ENCODE data around the gene RNF212.

DNA sequence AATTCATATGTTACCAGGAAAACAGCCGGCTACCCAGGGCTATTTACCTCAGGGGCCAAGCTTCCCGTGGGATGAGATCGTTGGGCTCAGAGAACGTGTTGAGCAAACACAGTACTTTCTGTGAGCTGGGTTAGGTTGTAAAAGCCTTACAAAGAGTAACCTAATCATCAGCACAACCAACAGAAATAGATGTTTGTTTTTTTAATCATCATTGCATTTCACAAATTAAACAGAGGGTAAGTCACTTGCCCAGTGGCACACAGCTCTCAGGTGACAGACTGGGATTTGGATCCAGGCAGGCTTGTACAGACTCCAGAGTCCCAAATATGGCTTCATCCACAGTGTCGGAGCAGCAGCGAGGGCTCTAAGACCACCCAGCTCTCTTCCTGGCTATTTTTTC, 38.9 kb upstream of the RNF212 start:
- no peak for TF ChIP-seq POLR2AphosphoS5 (IDR thresholded peaks at IDR 0.05; ENCODE audit: low read depth)
- TF ChIP-seq, protein P1, sequence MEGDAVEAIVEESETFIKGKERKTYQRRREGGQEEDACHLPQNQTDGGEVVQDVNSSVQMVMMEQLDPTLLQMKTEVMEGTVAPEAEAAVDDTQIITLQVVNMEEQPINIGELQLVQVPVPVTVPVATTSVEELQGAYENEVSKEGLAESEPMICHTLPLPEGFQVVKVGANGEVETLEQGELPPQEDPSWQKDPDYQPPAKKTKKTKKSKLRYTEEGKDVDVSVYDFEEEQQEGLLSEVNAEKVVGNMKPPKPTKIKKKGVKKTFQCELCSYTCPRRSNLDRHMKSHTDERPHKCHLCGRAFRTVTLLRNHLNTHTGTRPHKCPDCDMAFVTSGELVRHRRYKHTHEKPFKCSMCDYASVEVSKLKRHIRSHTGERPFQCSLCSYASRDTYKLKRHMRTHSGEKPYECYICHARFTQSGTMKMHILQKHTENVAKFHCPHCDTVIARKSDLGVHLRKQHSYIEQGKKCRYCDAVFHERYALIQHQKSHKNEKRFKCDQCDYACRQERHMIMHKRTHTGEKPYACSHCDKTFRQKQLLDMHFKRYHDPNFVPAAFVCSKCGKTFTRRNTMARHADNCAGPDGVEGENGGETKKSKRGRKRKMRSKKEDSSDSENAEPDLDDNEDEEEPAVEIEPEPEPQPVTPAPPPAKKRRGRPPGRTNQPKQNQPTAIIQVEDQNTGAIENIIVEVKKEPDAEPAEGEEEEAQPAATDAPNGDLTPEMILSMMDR (IDR thresholded peaks at IDR 0.05; ENCODE audit: insufficient read depth, low read length), result no peak

Data from HL-60 (cell line).